C4-2B (cell line): ENCODE data around the gene LIG3.

Experiments used
- ZFX ChIP-seq: fragments of 450-650 bp; IDR thresholded peaks from 2 replicates; pipeline ENCODE4 v1.6.1; 2017
- TF ChIP-seq, protein P1 (sequence below): fragments of 450-650 bp; conservative IDR thresholded peaks from 2 replicates; pipeline ENCODE4 v1.5.1; 2017; ENCODE audit warnings: mild to moderate bottlenecking

DNA sequence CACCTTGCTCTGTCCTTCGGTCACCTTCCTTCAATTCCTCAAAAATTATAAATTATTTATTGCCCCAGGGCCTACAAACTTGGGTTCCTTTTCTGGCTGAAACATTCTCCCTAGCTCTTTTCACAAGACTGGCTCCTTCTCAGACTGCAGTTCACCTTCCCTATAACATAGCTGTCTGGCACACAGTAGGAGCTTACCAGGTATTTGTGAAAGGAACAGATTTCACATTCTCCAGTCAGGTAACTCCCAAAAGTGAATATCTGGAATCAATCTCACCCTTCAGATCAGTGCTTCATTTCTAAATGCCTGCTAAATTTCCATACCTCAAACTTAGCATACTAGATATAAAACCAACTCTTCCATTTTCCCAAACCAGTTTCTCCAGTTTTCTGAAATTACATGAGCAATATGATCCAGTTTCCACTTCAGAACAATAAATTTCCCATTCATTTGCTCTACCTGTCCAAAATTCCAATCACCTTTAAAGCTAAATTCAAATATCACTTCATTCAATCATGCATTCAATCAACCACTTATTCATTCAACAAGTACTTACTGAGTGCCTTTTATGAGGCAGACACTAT lies 77.1 kb downstream of the LIG3 start:
- TF ChIP-seq ZFX = no peak
- TF ChIP-seq, protein P1, sequence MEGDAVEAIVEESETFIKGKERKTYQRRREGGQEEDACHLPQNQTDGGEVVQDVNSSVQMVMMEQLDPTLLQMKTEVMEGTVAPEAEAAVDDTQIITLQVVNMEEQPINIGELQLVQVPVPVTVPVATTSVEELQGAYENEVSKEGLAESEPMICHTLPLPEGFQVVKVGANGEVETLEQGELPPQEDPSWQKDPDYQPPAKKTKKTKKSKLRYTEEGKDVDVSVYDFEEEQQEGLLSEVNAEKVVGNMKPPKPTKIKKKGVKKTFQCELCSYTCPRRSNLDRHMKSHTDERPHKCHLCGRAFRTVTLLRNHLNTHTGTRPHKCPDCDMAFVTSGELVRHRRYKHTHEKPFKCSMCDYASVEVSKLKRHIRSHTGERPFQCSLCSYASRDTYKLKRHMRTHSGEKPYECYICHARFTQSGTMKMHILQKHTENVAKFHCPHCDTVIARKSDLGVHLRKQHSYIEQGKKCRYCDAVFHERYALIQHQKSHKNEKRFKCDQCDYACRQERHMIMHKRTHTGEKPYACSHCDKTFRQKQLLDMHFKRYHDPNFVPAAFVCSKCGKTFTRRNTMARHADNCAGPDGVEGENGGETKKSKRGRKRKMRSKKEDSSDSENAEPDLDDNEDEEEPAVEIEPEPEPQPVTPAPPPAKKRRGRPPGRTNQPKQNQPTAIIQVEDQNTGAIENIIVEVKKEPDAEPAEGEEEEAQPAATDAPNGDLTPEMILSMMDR = no peak
